ENCODE data around the gene RIC3.

RIC3 gene

DNA sequence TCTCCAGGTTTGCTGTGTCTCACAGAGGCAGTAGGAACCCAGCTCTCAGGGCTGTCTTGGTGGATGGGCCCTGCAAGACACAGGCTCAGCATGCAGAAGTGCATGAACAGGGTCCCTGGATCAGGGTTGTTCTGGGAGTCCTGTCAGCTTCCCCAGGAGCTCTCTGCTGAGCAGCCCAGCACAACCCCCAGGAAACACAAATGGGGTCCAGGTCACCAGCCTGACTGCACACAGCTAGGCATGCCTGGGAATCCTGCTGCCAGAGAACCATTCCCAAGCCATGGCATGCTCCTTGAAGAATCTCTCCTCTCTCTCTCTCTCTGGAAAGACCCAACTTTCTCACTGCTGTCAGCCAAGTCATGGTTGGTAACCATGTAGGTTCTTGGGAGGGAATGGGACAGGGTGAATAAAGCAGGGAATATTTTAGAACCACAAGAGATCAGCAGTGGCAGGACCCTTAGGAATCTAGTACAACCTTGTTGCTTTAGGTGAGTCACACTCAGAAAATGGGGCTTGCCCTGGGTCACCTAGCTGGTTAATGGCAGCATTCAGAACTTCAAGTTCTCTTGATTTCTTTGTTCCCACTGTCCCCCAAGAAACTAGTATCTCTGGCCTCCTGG, 66.4 kb downstream of the RIC3 start:
- no peak for DNase-seq

DNA sequence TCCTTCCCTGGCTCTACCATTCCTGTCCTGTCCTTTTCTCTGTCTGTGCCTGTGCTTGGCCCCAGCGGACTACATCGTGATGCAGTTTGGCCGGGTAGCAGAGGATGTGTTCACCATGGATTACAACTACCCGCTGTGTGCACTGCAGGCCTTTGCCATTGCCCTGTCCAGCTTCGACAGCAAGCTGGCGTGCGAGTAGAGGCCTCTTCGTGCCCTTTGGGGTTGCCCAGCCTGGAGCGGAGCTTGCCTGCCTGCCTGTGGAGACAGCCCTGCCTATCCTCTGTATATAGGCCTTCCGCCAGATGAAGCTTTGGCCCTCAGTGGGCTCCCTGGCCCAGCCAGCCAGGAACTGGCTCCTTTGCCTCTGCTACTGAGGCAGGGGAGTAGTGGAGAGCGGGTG, 67.4 kb downstream of the RIC3 start:
- no peak for DNase-seq

GRCh38 chr11:8100605-8101004, 68.2 kb downstream of the RIC3 start:
- no peak for DNase-seq

GRCh38 chr11:8100158-8100557, 68.7 kb downstream of the RIC3 start:
- no peak for DNase-seq

DNA sequence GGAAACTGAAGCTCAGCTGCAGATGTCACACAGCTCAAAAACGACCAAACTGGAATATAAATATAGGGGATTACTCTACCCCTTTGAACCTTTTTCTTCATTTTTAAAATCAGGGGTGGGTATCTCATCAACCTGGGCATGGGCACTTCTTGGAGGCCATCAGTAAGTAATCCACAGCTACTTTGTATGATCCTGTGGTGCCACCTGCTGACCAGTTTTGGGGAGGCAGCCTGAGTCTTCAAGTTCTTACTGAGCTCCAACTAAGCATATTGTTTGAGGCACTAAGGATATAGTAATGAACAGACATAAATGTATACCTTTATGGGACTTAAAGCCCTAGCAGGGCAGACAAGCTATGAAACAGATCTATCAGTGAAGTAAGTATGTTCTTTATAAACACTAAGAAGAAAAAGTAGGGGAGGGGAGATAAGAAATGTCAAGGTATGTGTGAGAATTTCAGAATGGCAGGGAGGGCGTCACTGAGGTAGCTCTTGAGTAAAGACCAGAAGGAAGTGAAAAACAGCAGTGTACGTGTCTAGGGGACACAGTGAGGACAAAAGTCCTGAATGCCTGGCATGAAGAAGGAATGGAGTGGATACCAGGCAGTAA, 69.4 kb downstream of the RIC3 start:
- no peak for DNase-seq

DNA sequence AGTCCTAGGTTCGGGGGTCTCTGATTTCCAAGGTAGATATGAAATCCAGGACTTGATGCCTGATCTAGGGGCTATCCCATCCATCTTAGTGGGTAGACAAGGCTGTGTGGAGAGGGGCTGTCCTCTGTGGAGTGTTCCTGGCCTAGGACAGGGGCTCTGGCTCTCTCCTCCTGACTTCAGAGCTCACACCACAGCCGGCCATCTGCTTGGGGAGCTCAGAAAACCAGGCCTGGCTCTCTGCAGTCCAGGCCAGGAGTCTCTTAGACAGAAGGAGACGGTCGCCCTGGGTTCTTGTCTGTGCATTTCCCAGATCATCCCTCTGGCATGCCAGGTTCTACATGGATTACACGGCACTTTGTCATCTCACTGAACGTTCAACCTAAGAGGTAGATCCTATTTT, 69.9 kb downstream of the RIC3 start:
- DNase-seq: no peak

DNA sequence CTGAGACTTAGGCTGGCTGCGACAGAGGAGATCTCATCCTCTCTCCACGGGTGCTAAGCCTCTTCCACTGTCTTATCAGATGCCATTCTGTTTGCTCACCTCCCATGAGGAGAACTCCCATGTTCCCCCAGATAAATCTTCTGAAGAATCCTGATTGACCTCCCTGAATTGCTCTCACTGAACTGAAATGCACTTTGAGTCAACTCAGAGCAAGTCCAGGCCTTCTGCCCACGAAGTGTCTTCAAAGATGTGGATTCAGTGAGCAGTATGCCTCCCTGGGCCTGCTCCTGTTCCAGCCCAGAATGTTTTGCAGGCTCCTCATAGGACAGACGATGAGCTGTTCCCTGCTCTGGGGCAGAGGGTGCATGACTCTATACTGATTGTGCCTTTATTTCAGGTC, 70.5 kb downstream of the RIC3 start:
- no peak for DNase-seq

- DNase-seq: no peak
Observed at GRCh38 chr11:8097926-8098325, 70.9 kb downstream of the RIC3 start.

GRCh38 chr11:8097468-8097867, 71.4 kb downstream of the RIC3 start:
- no peak for DNase-seq

- DNase-seq: no peak
Observed at GRCh38 chr11:8097062-8097461, 71.8 kb downstream of the RIC3 start.

DNA sequence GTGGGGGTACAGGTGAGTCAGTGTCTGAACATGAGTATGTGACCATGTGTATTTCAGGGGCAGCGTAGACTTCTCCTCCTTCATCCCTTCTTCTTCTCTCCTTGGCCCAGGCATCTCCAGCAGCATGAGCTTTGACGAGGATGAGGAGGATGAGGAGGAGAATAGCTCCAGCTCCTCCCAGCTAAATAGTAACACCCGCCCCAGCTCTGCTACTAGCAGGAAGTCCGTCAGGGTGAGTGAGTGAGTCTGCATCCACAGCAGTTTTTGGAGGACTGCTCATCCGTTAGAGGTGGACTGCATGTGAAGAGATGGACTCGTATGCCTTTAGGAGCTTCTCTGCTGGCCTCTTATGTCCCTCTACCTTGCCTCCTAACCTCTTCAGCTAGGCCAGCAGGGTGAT, 72.2 kb downstream of the RIC3 start:
- DNase-seq: no peak

DNA sequence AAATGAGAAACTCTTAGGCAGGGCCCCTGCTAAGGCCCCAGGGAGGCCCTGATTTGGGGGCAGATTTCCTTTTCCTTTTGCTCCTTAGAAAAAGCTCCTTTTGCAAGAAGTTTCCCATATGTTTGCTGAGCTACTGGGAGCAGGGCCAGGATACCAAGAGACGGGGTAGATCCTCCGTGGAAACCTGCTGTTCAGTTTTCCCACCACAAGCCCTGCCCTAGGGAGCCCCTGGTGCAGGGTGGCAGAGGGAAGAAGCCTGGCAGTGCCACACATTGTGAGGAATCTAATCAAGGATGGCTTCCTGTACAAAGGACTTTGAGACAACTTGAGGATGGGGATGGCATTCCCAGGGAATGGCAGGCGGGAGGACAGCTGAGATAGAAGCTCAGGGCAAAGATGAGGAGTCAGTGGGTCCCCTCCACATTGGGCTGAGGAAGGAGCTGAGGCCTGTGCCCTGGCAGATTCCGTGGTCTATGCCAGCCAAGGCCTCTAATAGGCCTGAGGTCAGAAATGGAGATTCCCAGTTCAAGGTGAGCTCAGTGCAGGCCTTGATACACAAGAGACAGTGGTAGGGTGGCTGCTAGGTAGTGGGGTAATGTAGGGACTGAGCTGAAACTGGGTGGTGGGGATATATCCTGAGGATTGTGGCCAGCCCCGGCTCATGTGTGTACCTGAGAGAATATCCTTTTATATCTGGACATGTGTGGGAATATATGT, 72.9 kb downstream of the RIC3 start:
- no peak for DNase-seq

DNA sequence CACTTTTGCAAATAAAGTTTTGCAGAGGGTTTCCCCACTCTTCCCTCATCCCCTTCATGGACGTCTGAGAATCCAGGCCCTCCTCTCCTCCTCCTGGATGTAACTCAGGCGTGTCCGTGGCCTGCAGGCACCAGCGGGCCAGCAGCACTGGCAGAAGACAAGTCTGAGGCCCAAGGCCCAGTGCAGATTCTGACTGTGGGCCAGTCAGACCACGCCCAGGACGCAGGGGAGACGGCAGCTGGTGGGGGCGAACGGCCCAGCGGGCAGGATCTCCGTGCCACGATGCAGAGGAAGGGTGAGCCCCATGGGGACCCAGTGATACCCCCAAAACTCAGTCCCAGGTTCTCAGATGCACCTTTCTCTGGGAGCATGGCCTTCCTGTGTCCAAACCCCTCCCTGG, 73.5 kb downstream of the RIC3 start:
- DNase-seq: no peak

DNA sequence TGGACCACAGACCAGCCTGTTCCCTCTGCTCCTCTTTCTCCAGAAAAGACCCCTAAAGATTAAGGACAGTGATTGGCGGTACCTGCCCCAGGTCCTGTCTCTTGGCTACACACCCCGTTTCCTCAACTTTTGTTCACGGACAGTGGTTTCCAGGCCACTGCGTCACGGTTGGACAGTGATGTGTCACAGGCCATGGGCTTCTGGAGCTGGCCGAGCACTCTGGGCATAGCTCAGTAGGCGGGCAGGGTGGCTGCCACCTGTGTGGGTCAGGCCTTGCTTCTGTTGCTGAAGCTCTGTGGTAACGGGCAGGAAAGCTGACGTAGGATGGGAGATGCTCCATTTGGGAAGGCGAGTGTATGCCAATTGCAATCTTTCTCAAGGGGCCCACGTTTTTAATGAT, 74.2 kb downstream of the RIC3 start:
- no peak for DNase-seq

DNA sequence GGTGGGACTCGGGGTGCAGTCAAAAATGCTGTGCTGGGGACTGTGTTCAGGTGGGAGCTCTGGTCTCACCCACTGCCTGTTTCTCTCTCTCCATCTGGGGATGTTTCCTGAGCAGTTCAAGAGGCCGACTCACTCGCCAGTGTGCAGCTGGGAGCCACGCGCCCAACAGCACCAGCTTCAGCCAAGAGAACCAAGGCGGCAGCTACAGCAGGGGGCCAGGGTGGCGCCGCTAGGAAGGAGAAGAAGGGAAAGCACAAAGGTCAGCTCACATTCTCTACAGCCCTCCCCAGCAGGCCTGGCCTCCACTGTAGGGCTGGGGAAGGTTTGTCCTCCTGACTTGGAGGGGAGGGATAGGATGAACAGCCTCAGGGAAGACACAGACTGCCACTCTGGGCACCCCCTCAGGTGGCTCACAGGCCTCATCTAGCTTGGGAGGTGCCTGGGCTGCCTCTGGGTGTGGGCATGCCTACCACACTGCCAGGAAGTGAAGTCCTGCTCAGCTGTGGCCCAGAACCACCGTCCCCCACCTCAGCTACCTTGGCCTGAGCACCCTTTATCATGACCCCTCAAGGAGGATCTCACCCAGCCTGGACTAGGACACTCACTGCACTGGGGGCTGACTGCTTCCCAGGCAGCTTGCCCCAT, 74.8 kb downstream of the RIC3 start:
- no peak for DNase-seq

DNA sequence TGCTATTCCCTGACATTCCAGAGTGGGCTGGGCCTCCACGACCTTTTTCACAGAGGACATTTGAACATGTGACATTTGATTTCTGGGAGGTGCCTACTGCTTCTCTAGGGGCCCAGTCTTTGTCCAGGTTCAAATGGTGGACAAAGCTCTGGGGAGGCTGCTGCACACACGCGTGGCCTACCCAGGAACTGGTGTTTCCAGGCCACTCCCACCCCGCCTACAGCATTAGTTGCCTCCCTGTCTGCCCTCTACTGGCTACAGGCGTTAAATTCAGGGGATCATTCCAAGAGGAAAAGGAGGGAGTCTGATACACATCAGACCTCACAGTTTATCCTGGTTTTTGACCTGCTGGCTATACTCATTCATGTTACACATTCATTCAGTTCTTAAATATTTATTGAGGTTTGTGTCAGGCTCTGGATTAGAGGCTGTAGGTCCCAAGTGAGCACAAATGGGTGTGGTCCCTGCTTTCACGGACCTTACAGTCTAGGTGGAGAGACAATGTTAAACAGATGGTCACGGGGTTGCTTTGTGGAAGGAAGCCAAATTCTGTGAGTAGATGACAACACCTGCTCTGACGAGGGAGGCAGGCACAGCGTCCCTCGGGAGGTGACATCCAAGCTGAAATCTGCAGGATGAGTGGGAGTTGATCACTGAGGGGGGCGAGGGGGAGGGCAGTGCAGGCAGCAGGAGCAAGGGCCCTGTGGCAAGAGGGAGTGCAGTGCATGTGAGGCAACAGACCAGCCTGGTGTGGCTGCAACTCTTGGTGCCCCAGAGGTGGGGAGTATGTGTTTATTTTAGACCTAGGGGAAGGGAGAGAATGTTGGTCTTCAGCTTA, 76.0 kb downstream of the RIC3 start:
- DNase-seq: no peak

DNA sequence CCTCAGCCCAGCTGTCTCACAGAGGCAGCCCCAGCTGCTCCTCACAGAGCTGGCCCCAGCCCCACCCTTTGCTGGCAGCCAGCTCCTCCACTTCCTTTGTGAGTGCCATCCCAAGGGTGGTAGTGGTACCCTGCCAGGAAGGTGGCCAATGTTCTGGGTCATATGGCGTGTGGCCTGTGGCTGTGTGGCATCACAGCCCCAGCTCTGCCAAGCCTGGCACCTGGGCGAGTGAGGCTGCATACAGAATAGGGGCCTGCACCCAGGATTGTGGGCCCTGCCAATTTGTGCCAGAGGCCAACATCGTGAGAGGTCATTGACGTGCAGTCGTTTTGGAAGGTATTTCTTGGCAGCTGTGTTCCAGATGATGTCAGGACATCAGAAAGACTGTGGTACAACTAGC, 77.1 kb downstream of the RIC3 start:
- no peak for DNase-seq

- no peak for DNase-seq
Observed at GRCh38 chr11:8090756-8091155, 78.1 kb downstream of the RIC3 start.

DNA sequence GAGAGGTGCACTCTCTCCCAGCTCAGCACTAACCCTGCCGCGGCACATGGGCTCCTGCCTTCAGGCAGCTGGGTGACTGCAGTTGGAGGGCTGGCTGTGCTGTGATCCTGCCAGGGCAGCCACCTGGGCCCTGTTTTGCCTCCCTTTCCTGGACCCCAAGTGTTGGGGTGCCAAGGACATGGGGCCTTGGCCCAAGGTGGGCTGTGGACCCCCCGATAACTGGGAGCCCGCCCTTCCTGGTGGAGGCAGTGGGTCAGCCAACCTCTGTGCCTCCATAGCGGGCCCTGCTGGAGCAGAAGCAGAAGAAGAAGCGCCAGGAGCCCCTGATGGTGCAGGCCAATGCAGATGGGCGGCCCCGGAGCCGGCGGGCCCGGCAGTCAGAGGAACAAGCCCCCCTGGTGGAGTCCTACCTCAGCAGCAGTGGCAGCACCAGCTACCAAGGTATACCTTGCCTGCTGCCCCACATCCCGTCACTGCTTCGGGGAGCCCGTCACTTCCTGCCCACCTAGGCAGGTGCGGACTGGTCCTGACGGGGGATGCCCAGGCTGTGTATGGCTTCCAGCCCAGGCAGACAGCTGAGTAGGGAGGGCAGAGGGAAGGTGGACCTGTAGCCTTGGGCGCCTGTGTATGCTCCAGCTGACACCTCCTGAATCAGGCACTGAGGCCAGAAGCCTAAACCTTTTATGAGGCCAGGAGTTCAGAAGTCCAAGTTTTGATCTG, 78.9 kb downstream of the RIC3 start:
- DNase-seq: no peak

DNA sequence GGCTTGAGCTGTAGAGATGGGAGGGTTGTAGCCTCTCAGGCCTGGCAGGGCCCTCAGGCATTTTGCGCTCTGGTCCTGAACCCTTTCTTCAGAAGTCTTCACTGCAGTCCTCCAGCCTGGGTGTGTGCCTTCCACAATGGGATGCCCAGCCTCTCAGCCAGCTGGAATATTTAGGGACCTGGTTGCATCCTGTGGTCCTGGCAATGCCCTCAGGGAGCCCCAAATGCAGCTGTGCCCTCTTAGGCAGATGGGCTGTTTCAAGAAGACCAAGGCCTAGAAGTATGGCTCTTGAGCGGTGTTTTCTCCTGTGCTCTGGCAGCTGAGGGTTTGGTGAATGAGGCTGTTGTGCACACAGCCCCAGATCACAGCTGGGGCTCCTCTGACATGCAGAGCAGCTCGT, 81.1 kb downstream of the RIC3 start:
- DNase-seq: no peak

- no peak for DNase-seq
Observed at GRCh38 chr11:8087185-8087584, 81.6 kb downstream of the RIC3 start.

DNA sequence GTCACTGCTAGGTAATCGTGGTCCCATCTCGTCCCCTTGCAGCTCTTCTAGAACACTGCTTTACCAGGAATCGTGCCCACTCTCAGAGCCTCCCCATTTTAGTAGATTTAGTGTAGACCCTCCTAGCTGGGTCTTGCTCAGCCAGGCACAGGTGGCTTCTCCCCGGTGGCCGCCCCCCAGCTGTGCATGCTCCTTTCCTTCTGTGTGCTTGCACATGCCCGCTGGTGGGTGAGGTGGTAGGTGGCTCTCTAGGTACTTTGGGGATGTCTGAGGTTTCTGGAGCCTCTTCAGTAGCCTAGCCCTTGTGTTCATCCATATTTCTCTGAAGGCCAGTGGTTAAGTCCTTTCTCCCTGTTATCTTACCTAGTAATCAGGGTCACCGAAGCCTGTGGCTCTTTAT, 82.3 kb downstream of the RIC3 start:
- no peak for DNase-seq

Measured in NCI-H1436 treated with DMSO at 0.1 percent for 48 hours (cell line).